Activated naive CD8-positive, alpha-beta T cell treated with anti-CD3 and anti-CD28 coated beads for 36 hours (primary cell): ENCODE measurements around the gene ACTR1B. TPM values are rescaled to one million over a fixed set of nuclear protein-coding genes. Genes with fewer than 3 reads are reported as not detected.
"Not testable (repeated sequence)": the region's sequence is repeated elsewhere in the genome, so short reads cannot be mapped to it uniquely, and the experiment has no call there.

ENCODE experiments used
- DNase-seq: peaks from one replicate; pipeline ENCODE4 v3.0.0; 2021
- H3K27ac Mint-ChIP-seq: one replicate; pipeline ENCODE4 v1.8.0; 2022; ENCODE audit warnings: mild to moderate bottlenecking, moderate library complexity, mixed read lengths
- H3K27me3 Mint-ChIP-seq: one replicate; pipeline ENCODE4 v1.8.0; 2022; ENCODE audit warnings: mild to moderate bottlenecking, mixed read lengths
- H3K36me3 Mint-ChIP-seq: one replicate; pipeline ENCODE4 v1.8.0; 2021; ENCODE audit warnings: mild to moderate bottlenecking, mixed read lengths
- H3K4me1 Mint-ChIP-seq: one replicate; pipeline ENCODE4 v1.8.0; 2021; ENCODE audit warnings: mixed read lengths
- H3K4me3 Mint-ChIP-seq: one replicate; pipeline ENCODE4 v1.8.0; 2022; ENCODE audit warnings: mild to moderate bottlenecking, moderate library complexity, mixed read lengths
- H3K9me3 Mint-ChIP-seq: one replicate; pipeline ENCODE4 v1.8.0; 2022; ENCODE audit warnings: mixed read lengths
- total RNA-seq, 2 experiments: library from RNA; stranded (reverse); gene quantifications; one replicate each; pipeline ENCODE4 v1.2.3, GENCODE V29; 2021

Gene ACTR1B
- 10 to 100 TPM; 85.4 to 89.6 TPM for total RNA-seq

DNA sequence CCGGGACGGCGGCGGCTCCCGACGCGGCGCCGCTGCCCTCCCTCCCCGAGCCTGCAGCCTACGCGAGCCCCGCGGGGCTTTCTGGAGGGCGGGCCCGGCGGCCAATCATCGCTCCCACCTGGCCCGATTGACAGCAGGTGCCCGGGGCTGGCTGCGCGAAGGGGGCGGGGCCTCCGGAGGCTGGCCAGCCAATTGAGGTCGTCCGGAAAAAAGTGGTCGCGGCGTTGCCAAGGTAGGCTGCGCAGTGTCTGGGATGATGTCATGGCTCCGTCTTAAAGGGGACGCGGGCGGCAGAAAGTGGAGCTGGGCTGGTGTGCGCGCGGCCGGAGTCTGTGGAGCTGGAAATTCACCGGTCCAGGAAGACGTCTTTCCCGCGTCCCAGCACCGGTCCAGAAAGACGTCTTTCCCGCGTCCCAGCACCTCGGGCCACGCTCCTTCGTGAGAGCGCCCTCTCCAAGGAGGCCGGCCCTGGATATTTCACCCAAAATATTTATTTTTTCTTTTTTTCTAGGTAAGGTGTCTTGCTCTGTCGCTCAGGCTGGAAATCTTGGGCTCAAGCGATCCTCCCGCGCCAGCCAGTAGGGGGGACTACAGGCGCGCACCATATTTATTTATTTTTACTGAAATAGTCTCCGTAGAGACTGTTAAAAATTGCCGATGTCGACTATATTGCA lies at the start of gene ACTR1B:
Gene ACTR1B (minus strand): TSS at position 83 of the 674 bp plus-strand sequence. CDS start 154 bp downstream, outside the sequence.
- H3K27ac Mint-ChIP-seq: peak within 1 kb of the TSS; percentile 98
- H3K36me3 Mint-ChIP-seq: peaks cover 20% of the 10 kb centered on the region
- no peaks in the 10 kb centered on the region for H3K9me3 Mint-ChIP-seq
- peak within 1 kb of the TSS; percentile 90 for H3K4me3 Mint-ChIP-seq
- H3K27me3 Mint-ChIP-seq: no peaks in the 10 kb centered on the region
- peak; percentile 99 for DNase-seq
- peaks cover 18% of the 10 kb centered on the region for H3K4me1 Mint-ChIP-seq

- no peaks in the 10 kb centered on the region for H3K27me3 Mint-ChIP-seq
- H3K9me3 Mint-ChIP-seq: no peaks in the 10 kb centered on the region
- peak; percentile 75 for DNase-seq
- H3K36me3 Mint-ChIP-seq: peaks cover 48% of the 10 kb centered on the region
- peak overlapping the region; percentile 99 for H3K27ac Mint-ChIP-seq
- H3K4me3 Mint-ChIP-seq: peak overlapping the region; percentile 89
- peaks cover 66% of the 10 kb centered on the region for H3K4me1 Mint-ChIP-seq
These were observed 49.0 kb upstream of the ACTR1B start for GRCh38 chr2:97712693-97713295.

DNA sequence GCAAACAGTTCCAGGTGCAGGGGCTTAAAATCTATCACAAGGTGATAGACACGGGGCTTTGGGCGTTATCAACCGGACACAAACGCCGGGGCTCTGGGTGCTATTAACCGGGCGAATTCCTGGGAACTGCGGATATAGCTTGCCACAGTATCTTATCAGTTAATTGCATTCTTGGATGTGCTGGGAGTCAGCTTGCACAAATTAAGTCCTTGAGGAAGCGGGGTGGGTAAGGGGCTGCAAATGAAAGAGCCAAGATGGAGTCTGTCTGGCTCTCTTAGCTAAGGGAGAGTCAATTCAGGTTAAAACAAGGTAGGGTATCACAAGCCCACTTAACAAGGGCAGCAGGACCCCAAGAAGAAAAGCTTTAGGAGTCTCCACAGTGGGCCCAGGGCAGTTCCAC lies 48.3 kb upstream of the ACTR1B start:
- H3K4me1 Mint-ChIP-seq: peaks cover 60% of the 10 kb centered on the region

DNA sequence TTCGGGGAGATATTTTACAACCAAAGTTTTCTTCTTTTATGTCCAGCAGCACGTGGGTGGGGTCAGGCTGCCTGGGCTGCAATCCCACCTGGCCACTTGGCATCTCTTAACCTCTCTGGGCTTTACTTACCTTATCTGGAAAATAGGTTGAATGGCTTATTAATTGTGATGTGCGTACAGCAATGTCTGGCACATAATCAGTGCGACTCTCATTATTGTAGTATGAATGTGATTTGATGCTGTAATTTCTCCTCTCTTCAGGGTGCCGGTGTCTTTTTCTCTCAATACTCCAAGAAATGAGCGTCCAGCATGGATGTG lies 47.5 kb upstream of the ACTR1B start:
- Mint-ChIP-seq H3K27me3 (no peaks in the 10 kb centered on the region), H3K4me1 (peaks cover 53% of the 10 kb centered on the region), H3K27ac (peak overlapping the region; percentile 74), H3K4me3 (no peak overlapping the region), H3K36me3 (peaks cover 36% of the 10 kb centered on the region), H3K9me3 (no peaks in the 10 kb centered on the region)
- DNase-seq: no peak

More for the DNA sequence above, 48.3 kb upstream of the ACTR1B start:
- not testable (repeated sequence) for H3K27me3 Mint-ChIP-seq, DNase-seq, H3K9me3 Mint-ChIP-seq
- peak overlapping the region; percentile 89 for H3K4me3 Mint-ChIP-seq
- peak overlapping the region; percentile 99 for H3K27ac Mint-ChIP-seq
- peaks cover 43% of the 10 kb centered on the region for H3K36me3 Mint-ChIP-seq

DNA sequence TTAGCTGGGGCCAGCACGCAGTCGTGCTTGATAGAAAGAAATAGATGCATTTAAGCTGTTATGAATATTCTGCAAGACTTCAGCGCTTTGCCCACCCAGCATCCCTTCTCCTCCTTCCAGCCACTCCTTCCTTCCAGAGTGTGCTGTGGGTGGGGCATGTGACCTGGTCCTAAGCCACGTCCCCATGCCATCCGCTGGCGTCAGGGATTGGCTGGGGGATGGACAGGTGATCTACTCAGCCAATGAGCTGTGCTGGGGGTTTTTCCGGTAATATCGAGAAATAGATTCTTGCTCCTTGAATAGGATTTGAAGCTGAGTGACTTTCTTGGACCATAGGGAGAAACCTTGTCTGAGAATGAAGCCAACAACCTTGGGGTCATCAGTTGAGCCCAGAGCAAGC lies 44.8 kb upstream of the ACTR1B start:
- Mint-ChIP-seq H3K4me3 (no peak overlapping the region), H3K9me3 (no peaks in the 10 kb centered on the region), H3K4me1 (peaks cover 38% of the 10 kb centered on the region), H3K27me3 (no peaks in the 10 kb centered on the region), H3K27ac (no peak overlapping the region), H3K36me3 (peaks cover 10% of the 10 kb centered on the region)
- DNase-seq: no peak

- Mint-ChIP-seq H3K4me1 (peaks cover 35% of the 10 kb centered on the region), H3K9me3 (no peaks in the 10 kb centered on the region), H3K4me3 (no peak overlapping the region), H3K36me3 (peaks cover 6% of the 10 kb centered on the region), H3K27me3 (no peaks in the 10 kb centered on the region), H3K27ac (no peak overlapping the region)
- no peak for DNase-seq
These were observed 44.2 kb upstream of the ACTR1B start for GRCh38 chr2:97708048-97708380.

- peaks cover 30% of the 10 kb centered on the region for H3K4me1 Mint-ChIP-seq
- no peaks in the 10 kb centered on the region for H3K27me3 Mint-ChIP-seq
- H3K36me3 Mint-ChIP-seq: peaks cover 6% of the 10 kb centered on the region
- H3K4me3 Mint-ChIP-seq: no peak overlapping the region
- no peak for DNase-seq
- H3K9me3 Mint-ChIP-seq: no peaks in the 10 kb centered on the region
- no peak overlapping the region for H3K27ac Mint-ChIP-seq
These were observed 43.7 kb upstream of the ACTR1B start for GRCh38 chr2:97707362-97708047.

GRCh38 chr2:97706708-97707345 lies 43.0 kb upstream of the ACTR1B start:
- Mint-ChIP-seq H3K36me3 (peaks cover 6% of the 10 kb centered on the region), H3K4me1 (peaks cover 24% of the 10 kb centered on the region), H3K27me3 (no peaks in the 10 kb centered on the region), H3K4me3 (no peak overlapping the region), H3K27ac (no peak overlapping the region), H3K9me3 (no peaks in the 10 kb centered on the region)
- DNase-seq: no peak

GRCh38 chr2:97706112-97706511 lies 42.3 kb upstream of the ACTR1B start:
- Mint-ChIP-seq H3K9me3 (no peaks in the 10 kb centered on the region), H3K4me1 (peaks cover 17% of the 10 kb centered on the region), H3K27ac (no peak overlapping the region), H3K4me3 (no peak overlapping the region), H3K36me3 (peaks cover 6% of the 10 kb centered on the region), H3K27me3 (no peaks in the 10 kb centered on the region)
- no peak for DNase-seq

DNA sequence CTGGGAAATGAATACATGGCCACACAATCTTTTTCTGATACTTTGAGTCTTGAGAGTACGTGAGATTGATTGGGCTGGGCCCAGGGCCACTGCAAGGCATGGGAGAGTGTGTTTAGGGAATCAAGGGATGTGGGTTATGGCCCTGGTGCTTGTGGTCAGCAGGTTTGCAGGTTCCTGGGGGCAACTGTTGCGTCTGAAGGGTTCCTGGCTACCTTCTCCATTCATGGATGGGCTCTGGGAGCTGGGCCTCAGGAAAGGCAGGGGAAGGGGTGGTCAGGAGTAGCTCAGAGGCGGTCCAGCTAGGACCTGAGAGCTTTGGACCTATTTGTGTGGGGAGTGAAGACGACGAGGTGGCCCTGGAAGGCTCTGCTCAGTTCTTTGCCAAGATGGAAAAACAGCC lies 41.1 kb upstream of the ACTR1B start:
- peaks cover under 1% of the 10 kb centered on the region for H3K36me3 Mint-ChIP-seq
- H3K4me1 Mint-ChIP-seq: peaks cover 10% of the 10 kb centered on the region
- H3K27ac Mint-ChIP-seq: no peak overlapping the region
- H3K9me3 Mint-ChIP-seq: no peaks in the 10 kb centered on the region
- H3K27me3 Mint-ChIP-seq: no peaks in the 10 kb centered on the region
- DNase-seq: no peak
- no peak overlapping the region for H3K4me3 Mint-ChIP-seq

DNA sequence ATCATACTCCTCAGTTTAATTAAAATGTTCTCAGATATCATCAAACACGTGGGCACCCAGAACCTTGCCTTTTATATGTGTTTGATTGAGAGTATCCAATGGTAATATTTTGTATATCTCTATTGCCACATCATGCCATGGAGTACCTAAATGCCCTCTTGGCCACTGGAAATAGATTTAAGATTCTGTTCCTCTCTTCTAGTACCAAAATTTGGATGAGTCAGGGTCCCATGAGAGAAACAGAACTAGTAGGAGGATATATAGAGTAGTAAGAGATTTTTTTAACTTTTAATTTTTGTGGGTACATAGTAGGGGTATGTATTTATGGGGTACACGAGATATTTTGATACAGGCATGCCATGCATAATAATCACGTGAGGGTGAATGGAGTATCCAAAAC lies 39.9 kb upstream of the ACTR1B start:
- Mint-ChIP-seq H3K36me3 (no peaks in the 10 kb centered on the region), H3K9me3 (no peaks in the 10 kb centered on the region), H3K27ac (no peak overlapping the region), H3K4me1 (peaks cover 6% of the 10 kb centered on the region), H3K27me3 (no peaks in the 10 kb centered on the region), H3K4me3 (no peak overlapping the region)
- DNase-seq: no peak

DNA sequence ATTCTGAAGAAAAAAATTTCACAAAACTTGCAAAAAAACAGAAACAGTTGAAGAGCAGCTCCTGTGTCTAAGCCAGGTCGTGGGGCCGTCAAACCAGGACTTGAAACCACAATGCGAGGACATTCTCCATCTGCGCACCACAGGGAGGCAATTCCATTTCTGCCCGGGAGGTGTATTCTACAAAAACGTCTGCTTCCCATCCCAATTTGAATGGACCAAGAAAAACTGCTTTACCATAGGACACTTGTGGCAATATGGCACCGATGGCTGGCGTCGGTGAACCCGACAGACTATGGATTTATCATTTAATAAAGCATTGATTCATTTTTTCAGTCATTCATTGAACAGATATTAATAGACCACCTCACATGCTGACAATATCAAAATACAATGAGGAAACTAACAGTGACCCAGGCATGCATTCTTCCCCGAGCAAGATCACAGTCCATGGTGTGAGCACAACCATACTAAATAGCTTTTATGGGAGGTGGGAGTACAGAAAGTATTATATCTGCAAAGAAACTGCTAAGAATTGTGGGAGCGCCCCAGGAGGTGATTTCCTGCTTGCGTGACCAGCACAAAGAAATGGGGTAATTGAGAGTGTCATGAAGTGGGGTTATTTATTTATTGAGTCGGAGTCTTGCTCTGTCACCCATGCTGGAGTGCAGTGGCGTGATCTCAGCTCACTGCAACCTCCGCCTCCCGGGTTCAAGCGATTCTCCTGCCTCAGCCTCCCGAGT lies 39.1 kb upstream of the ACTR1B start:
- H3K4me1 Mint-ChIP-seq: peaks cover 6% of the 10 kb centered on the region
- no peaks in the 10 kb centered on the region for H3K27me3 Mint-ChIP-seq
- DNase-seq: no peak
- no peak overlapping the region for H3K27ac Mint-ChIP-seq
- no peaks in the 10 kb centered on the region for H3K36me3 Mint-ChIP-seq
- no peaks in the 10 kb centered on the region for H3K9me3 Mint-ChIP-seq
- H3K4me3 Mint-ChIP-seq: no peak overlapping the region

GRCh38 chr2:97701851-97702465 lies 38.1 kb upstream of the ACTR1B start:
- Mint-ChIP-seq H3K27ac (no peak overlapping the region), H3K9me3 (no peaks in the 10 kb centered on the region), H3K36me3 (no peaks in the 10 kb centered on the region), H3K27me3 (no peaks in the 10 kb centered on the region), H3K4me1 (peaks cover 8% of the 10 kb centered on the region), H3K4me3 (no peak overlapping the region)
- DNase-seq: no peak

GRCh38 chr2:97701186-97701585 lies 37.3 kb upstream of the ACTR1B start:
- Mint-ChIP-seq H3K27ac (no peak overlapping the region), H3K9me3 (no peaks in the 10 kb centered on the region), H3K36me3 (no peaks in the 10 kb centered on the region), H3K27me3 (no peaks in the 10 kb centered on the region), H3K4me1 (peaks cover 11% of the 10 kb centered on the region), H3K4me3 (no peak overlapping the region)
- DNase-seq: no peak
